Heart left ventricle (tissue), 16 donors: Measurements from ENCODE around the gene CCL2. TPM values are rescaled to one million over a fixed set of nuclear protein-coding genes. Genes with fewer than 3 reads are reported as not detected.

Experiments used
- ATAC-seq, 4 donors: fragments of 200-7000 bp; cut with Tn5 transposase; one replicate each; pipeline ENCODE4 v1.9.1; 2020 to 2022; ENCODE audit warnings: moderate library complexity in 4 of 4, mild to moderate bottlenecking in 3 of 4, moderate number of reproducible peaks in 1 of 4
- DNase-seq, 5 donors: peaks; one replicate each; pipeline ENCODE4 v3.0.0-alpha.2; 2020
- H3K27ac ChIP-seq, 12 donors: fragments of 200-600 bp; sonication (generic) in 4 of 12; one replicate each; pipeline versions ENCODE4 v1.5.0 to v1.8.0; 2016 to 2022; ENCODE audit warnings: mild to moderate bottlenecking in 2 of 12
- H3K27me3 ChIP-seq, 9 donors: fragments of 200-600 bp; sonication (generic) in 2 of 9; one replicate each; pipeline versions ENCODE4 v1.5.1 to v1.8.0; 2016 to 2022; ENCODE audit warnings: mild to moderate bottlenecking in 3 of 9
- H3K36me3 ChIP-seq, 9 donors: fragments of 200-600 bp; sonication (generic) in 2 of 9; one replicate each; pipeline versions ENCODE4 v1.5.0 to v1.8.0; 2018 to 2022; ENCODE audit warnings: mild to moderate bottlenecking in 2 of 9
- H3K4me1 ChIP-seq, 12 donors: fragments of 200-600 bp; sonication (generic) in 4 of 12; one replicate each; pipeline versions ENCODE4 v1.5.0 to v1.8.0; 2016 to 2022; ENCODE audit warnings: mild to moderate bottlenecking in 3 of 12
- H3K4me3 ChIP-seq, 12 donors: fragments of 200-600 bp; sonication (generic) in 4 of 12; one replicate each; pipeline versions ENCODE4 v1.5.0 to v1.8.0; 2017 to 2022; ENCODE audit warnings: mild to moderate bottlenecking in 9 of 12, moderate library complexity in 4 of 12
- H3K9me3 ChIP-seq, 12 donors: fragments of 200-600 bp; sonication (generic) in 4 of 12; one replicate each; pipeline versions ENCODE4 v1.5.0 to v1.8.0; 2016 to 2022; ENCODE audit warnings: mild to moderate bottlenecking in 1 of 12
- CTCF ChIP-seq, 12 donors: fragments of 200-600 bp; sonication (generic) in 4 of 12; IDR thresholded peaks; one replicate each; pipeline versions ENCODE4 v1.5.0 to v1.8.0; 2018 to 2022; ENCODE audit warnings: antibody characterized with exemption in 12 of 12, mild to moderate bottlenecking in 5 of 12
- POLR2A ChIP-seq, 2 donors: fragments of 450-650 bp; IDR thresholded peaks; one replicate each; pipeline ENCODE4 v1.6.1; 2017; ENCODE audit warnings: antibody characterized with exemption in 2 of 2, mild to moderate bottlenecking in 2 of 2, moderate library complexity in 2 of 2
- WGBS, 4 donors: extraction: QIAGEN DNeasy Blood & Tissue Kit in 2 of 4; methylation state at CpG; one replicate each; pipeline versions ENCODE4 v1.1.5 to v1.1.7; 2013 to 2018; 5-methylcytosine and 5-hydroxymethylcytosine counted together
- intact Hi-C, 10 donors: fragments of 100-400 bp; cut with DNase I; formaldehyde crosslinking; loops; one replicate each; pipeline versions ENCODE4 v1.11.1 to v1.14.2; 2022
- polyA plus RNA-seq, 2 donors: library from polyadenylated mRNA; stranded (reverse); fragments of 200-250 nt; gene quantifications; one replicate each; pipeline ENCODE4 v1.2.3, GENCODE V29; 2013
- total RNA-seq, 9 donors: library from RNA; depleted of rRNA in 2 of 9; stranded (reverse); fragments of >200 nt in 2 of 9; fragmentation: NEBNext Ultra II Directional in 3 of 9; extraction: Animal tissue kit (Norgen Biotek cat#: 25700) in 3 of 9; gene quantifications; one replicate each; pipeline versions ENCODE4 v1.1.0 to v1.2.4, GENCODE V29; 2016 to 2023
- donor health status: ischemic (EF 13 %, LVEDD 7.1; RV severe dilation, severe dysfunction).
- donor health status: healthy with polysubstance abuse.
- donor health status: DM: no; HTN: yes; CAD: no.
- donor health status: DM: no; HTN: no; CAD: no.
- donor health status: ischemic (EF 25% LVEDD 6.9; RV normal size, moderate dysfunction).
- donor health status: ischemic (EF 25% LVEDD 5.7; RV mildly dilated, moderate dysfunction).
- donor health status: healthy.
- donor health status: DM: yes; HTN: yes; CAD: no.
- donor health status: ischemic (EF 35%, LVEDD 5.7; RV mildly dilated, moderate dysfunction).
- donor health status: nonischemic (EF 11% LVEDD 7.7; RV severe dilation, severe dysfunction).
- donor health status: DM: yes; HTN: yes; CAD: no.
- donor health status: PGD.
- donor health status: ischemic (EF 29% LVEDD 5.4; RV normal size, mild dysfunction).
- donor health status: nonischemic (EF 23%, LVEDD 6.1; RV moderate dilation, normal function).

CCL2 gene
- total and polyA plus RNA-seq, 11 donors: 11.8 to 512 (median 43.9) TPM

- H3K9me3 ChIP-seq: peaks cover 0 to 4% (median 0%) of the 10 kb centered on the region in 12 donors
- peak within 1 kb of the TSS in 8 of 12 donors; percentile 8 to 46 (median 30) for H3K27ac ChIP-seq
- intact Hi-C loops: no loop called here
- peaks cover 0 to 24% (median 4%) of the 10 kb centered on the region in 12 donors for H3K4me1 ChIP-seq
- no peak for TF ChIP-seq CTCF (IDR thresholded peaks at IDR 0.05)
- TF ChIP-seq POLR2A (IDR thresholded peaks at IDR 0.05): no peak
- peak; percentile 37 to 82 (median 80) for ATAC-seq
- H3K4me3 ChIP-seq: peak within 1 kb of the TSS in 2 of 12 donors; percentile 5 to 23
- peaks cover 0 to 2% (median 0%) of the 10 kb centered on the region in 9 donors for H3K27me3 ChIP-seq
- DNase-seq: peak in 1 of 5 donors; percentile 28
- H3K36me3 ChIP-seq: no peaks in the 10 kb centered on the region
- WGBS, 4 donors: 52 to 74% (median 69%) methylated on average over 4 of the region's 4 CpGs
These were observed 30.3 kb downstream of the CCL2 start, which contains the start of gene CCL11 for GRCh38 chr17:34285286-34285792. Gene CCL11 (plus strand): TSS chr17:34285742. CDS start chr17:34285809, 67 bp downstream.

GRCh38 chr17:34287875-34288274 lies 32.8 kb downstream of the CCL2 start:
- Histone ChIP-seq H3K27me3 (no peaks in the 10 kb centered on the region), H3K36me3 (no peaks in the 10 kb centered on the region), H3K4me3 (no peak overlapping the region), H3K27ac (no peak overlapping the region), H3K4me1 (peaks cover 0 to 24% (median 6%) of the 10 kb centered on the region in 12 donors), H3K9me3 (no peaks in the 10 kb centered on the region)
- TF ChIP-seq CTCF (IDR thresholded peaks at IDR 0.05) (no peak), POLR2A (IDR thresholded peaks at IDR 0.05) (no peak)
- DNase-seq (no peak), ATAC-seq (no peak)
- intact Hi-C loops: no loop called here
- WGBS, 4 donors: 35 to 47% (median 44%) methylated on average over 2 of the region's 2 CpGs

- no peak overlapping the region for H3K4me3 ChIP-seq
- ATAC-seq (peak in 1 of 4 donors; percentile 43), DNase-seq (no peak)
- H3K4me1 ChIP-seq: peaks cover 0 to 6% (median 0%) of the 10 kb centered on the region in 12 donors
- intact Hi-C loops: no loop called here
- H3K27ac ChIP-seq: no peak overlapping the region
- H3K9me3 ChIP-seq: no peaks in the 10 kb centered on the region
- WGBS, 4 donors: 44 to 60% (median 54%) methylated on average over 4 of the region's 4 CpGs
- no peaks in the 10 kb centered on the region for H3K27me3 ChIP-seq
- TF ChIP-seq POLR2A (IDR thresholded peaks at IDR 0.05) (no peak), CTCF (IDR thresholded peaks at IDR 0.05) (no peak)
- H3K36me3 ChIP-seq: no peaks in the 10 kb centered on the region
These were observed 35.5 kb downstream of the CCL2 start for GRCh38 chr17:34290586-34290985.

GRCh38 chr17:34291721-34292348 lies 36.8 kb downstream of the CCL2 start:
- H3K9me3 ChIP-seq: no peaks in the 10 kb centered on the region
- intact Hi-C loops: no loop called here
- H3K27ac ChIP-seq: no peak overlapping the region
- WGBS, 4 donors: 89 to 92% (median 91%) methylated on average over 6 of the region's 6 CpGs
- peaks cover 0 to 4% (median 0%) of the 10 kb centered on the region in 12 donors for H3K4me1 ChIP-seq
- no peaks in the 10 kb centered on the region for H3K27me3 ChIP-seq
- TF ChIP-seq CTCF (IDR thresholded peaks at IDR 0.05) (no peak), POLR2A (IDR thresholded peaks at IDR 0.05) (no peak)
- ATAC-seq (no peak), DNase-seq (no peak)
- no peak overlapping the region for H3K4me3 ChIP-seq
- H3K36me3 ChIP-seq: no peaks in the 10 kb centered on the region
